SU-DHL-6 (cell line): ENCODE data around the gene RBM44.

Experiments used
- EZH2phosphoT487 ChIP-seq: fragments of 200-600 bp; sonication (generic), shearing (Covaris generic); conservative IDR thresholded peaks from 2 replicates; pipeline ENCODE4 v1.6.1; 2018; ENCODE audit warnings: mild to moderate bottlenecking, antibody characterized with exemption, low read length, moderate library complexity, mixed read lengths
- TF ChIP-seq, protein P1 (sequence below): fragments of 200-600 bp; sonication (generic); IDR thresholded peaks from one replicate; pipeline ENCODE4 v1.5.1; 2017; ENCODE audit warnings: antibody characterized with exemption, mild to moderate bottlenecking, low read length, moderate library complexity; ENCODE audit not compliant: insufficient read depth, poor library complexity, severe bottlenecking

GRCh38 chr2:237882510-237883481 lies 84.2 kb downstream of the RBM44 start:
- TF ChIP-seq, protein P1, sequence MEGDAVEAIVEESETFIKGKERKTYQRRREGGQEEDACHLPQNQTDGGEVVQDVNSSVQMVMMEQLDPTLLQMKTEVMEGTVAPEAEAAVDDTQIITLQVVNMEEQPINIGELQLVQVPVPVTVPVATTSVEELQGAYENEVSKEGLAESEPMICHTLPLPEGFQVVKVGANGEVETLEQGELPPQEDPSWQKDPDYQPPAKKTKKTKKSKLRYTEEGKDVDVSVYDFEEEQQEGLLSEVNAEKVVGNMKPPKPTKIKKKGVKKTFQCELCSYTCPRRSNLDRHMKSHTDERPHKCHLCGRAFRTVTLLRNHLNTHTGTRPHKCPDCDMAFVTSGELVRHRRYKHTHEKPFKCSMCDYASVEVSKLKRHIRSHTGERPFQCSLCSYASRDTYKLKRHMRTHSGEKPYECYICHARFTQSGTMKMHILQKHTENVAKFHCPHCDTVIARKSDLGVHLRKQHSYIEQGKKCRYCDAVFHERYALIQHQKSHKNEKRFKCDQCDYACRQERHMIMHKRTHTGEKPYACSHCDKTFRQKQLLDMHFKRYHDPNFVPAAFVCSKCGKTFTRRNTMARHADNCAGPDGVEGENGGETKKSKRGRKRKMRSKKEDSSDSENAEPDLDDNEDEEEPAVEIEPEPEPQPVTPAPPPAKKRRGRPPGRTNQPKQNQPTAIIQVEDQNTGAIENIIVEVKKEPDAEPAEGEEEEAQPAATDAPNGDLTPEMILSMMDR: no peak
- TF ChIP-seq EZH2phosphoT487: no peak
